Endothelial cell of umbilical vein (primary cell): ENCODE results near the gene SLC26A11.

Experiments
- CTCF ChIP-seq, 2 donors: IDR thresholded peaks; 1 replicate in 1 of 2; 2 replicates in 1 of 2; pipeline ENCODE4 v1.5.1; 2011; ENCODE audit warnings: low read length in 2 of 2, mild to moderate bottlenecking in 2 of 2, moderate library complexity in 2 of 2, control low read depth in 1 of 2, inconsistent platforms in 1 of 2, low read depth in 1 of 2; ENCODE audit not compliant: insufficient read depth in 1 of 2; ENCODE audit errors: extremely low read depth in 1 of 2
- EZH2 ChIP-seq: IDR thresholded peaks from 2 replicates; pipeline ENCODE4 v1.6.1; 2012; ENCODE audit warnings: borderline replicate concordance, low read depth, mild to moderate bottlenecking, moderate library complexity, low read length, inconsistent platforms; ENCODE audit not compliant: severe bottlenecking
- FOS ChIP-seq: IDR thresholded peaks from 2 replicates; pipeline ENCODE4 v1.6.1; 2011; ENCODE audit warnings: mild to moderate bottlenecking, low read length, moderate library complexity, borderline replicate concordance; ENCODE audit not compliant: insufficient read depth
- MAX ChIP-seq: IDR thresholded peaks from 2 replicates; pipeline ENCODE4 v1.6.1; 2011; ENCODE audit not compliant: insufficient read depth, insufficient read length
- MYC ChIP-seq: IDR thresholded peaks from one replicate; pipeline ENCODE4 v1.6.1; 2011; ENCODE audit warnings: mild to moderate bottlenecking, low read depth, low read length
- POLR2A ChIP-seq: IDR thresholded peaks from 2 replicates; pipeline ENCODE4 v1.6.1; 2012; ENCODE audit warnings: low read depth, mild to moderate bottlenecking, control low read depth, low read length

GRCh38 chr17:80196652-80197051, 23.6 kb upstream of the SLC26A11 start:
- TF ChIP-seq FOS (no peak), MAX (no peak), POLR2A (no peak), EZH2 (no peak), CTCF (IDR thresholded peaks at IDR 0.05; ENCODE audit: extremely low read depth in 1 of 2, insufficient read depth in 1 of 2, low read depth in 1 of 2, low read length in 2 of 2) (no peak), MYC (no peak)
